Fibroblast of peridontal ligament (primary cell): ENCODE data around the gene TMEM131L.
"Not testable (repeated sequence)": the region's sequence is repeated elsewhere in the genome, so short reads cannot be mapped to it uniquely, and the experiment has no call there.

Experiments
- DNase-seq: peaks from one replicate; pipeline ENCODE4 v3.0.0-alpha.2; 2010; ENCODE audit errors: extremely low read depth

Gene TMEM131L

GRCh38 chr4:153447175-153447905 is 18.8 kb upstream of the TMEM131L start:
- peak; percentile 96 for DNase-seq

GRCh38 chr4:153448003-153448731 is 18.0 kb upstream of the TMEM131L start:
- DNase-seq: peak; percentile 64

- DNase-seq: no peak
Measured at GRCh38 chr4:153449338-153449737, 16.8 kb upstream of the TMEM131L start.

- no peak for DNase-seq
Measured at GRCh38 chr4:153450544-153450917, 15.6 kb upstream of the TMEM131L start.

GRCh38 chr4:153451145-153451544 is 15.0 kb upstream of the TMEM131L start:
- DNase-seq: not testable (repeated sequence)

- no peak for DNase-seq
Measured at GRCh38 chr4:153451911-153452657, 14.1 kb upstream of the TMEM131L start.

GRCh38 chr4:153452658-153453378 is 13.3 kb upstream of the TMEM131L start:
- DNase-seq: no peak

GRCh38 chr4:153453402-153453801 is 12.8 kb upstream of the TMEM131L start:
- no peak for DNase-seq

- no peak for DNase-seq
Measured at GRCh38 chr4:153458969-153459368, 7.2 kb upstream of the TMEM131L start.

- DNase-seq: not testable (repeated sequence)
Measured at GRCh38 chr4:153461549-153461948, 4.6 kb upstream of the TMEM131L start.

- peak; percentile 17 for DNase-seq
Measured at GRCh38 chr4:153464068-153464467, 2.1 kb upstream of the TMEM131L start.

- peak; percentile 17 for DNase-seq
Measured at GRCh38 chr4:153465140-153465539, 1.0 kb upstream of the TMEM131L start.

- DNase-seq: peak; percentile 51
Measured at GRCh38 chr4:153465615-153466080, 512 bp upstream of the TMEM131L start.

- peak; percentile 43 for DNase-seq
Measured at GRCh38 chr4:153466949-153467896, 1.1 kb downstream of the TMEM131L start.

- DNase-seq: no peak
Measured at GRCh38 chr4:153467897-153468262, 1.7 kb downstream of the TMEM131L start.

- peak; percentile 38 for DNase-seq
Measured at GRCh38 chr4:153468587-153468986, 2.4 kb downstream of the TMEM131L start.

GRCh38 chr4:153469031-153469430 is 2.9 kb downstream of the TMEM131L start:
- DNase-seq: peak; percentile 15

- not testable (repeated sequence) for DNase-seq
Measured at GRCh38 chr4:153471071-153471697, 5.0 kb downstream of the TMEM131L start.

GRCh38 chr4:153471698-153472093 is 5.5 kb downstream of the TMEM131L start:
- DNase-seq: no peak
